SK-N-SH treated with all-trans-retinoic acid at 6 μM for 48 hours (cell line): ENCODE results near the gene EFNB1.

Source experiments
- ATAC-seq: fragments of 200-7000 bp; cut with Tn5 transposase; 3 replicates; pipeline ENCODE4 v1.9.1; 2020; ENCODE audit warnings: mild to moderate bottlenecking, moderate library complexity
- ARNTL ChIP-seq: fragments of 450-650 bp; formaldehyde crosslinking; IDR thresholded peaks from 2 replicates; pipeline ENCODE4 v1.5.0; 2020; ENCODE audit warnings: low read depth, mild to moderate bottlenecking, moderate library complexity, borderline replicate concordance
- BACH2 ChIP-seq: fragments of 250-450 bp; sonication (Bioruptor Pico); IDR thresholded peaks from 2 replicates; pipeline ENCODE4 v1.9.0; 2021; ENCODE audit warnings: mild to moderate bottlenecking, borderline replicate concordance
- CSDC2 ChIP-seq: fragments of 250-450 bp; sonication (Bioruptor Pico); IDR thresholded peaks from 2 replicates; pipeline ENCODE4 v1.5.0; 2020; ENCODE audit warnings: mild to moderate bottlenecking, moderate library complexity
- CSRNP3 ChIP-seq: fragments of 250-450 bp; sonication (Bioruptor Pico); IDR thresholded peaks from 2 replicates; pipeline ENCODE4 v1.5.1; 2021; ENCODE audit warnings: mild to moderate bottlenecking, moderate library complexity
- ESRRG ChIP-seq: fragments of 250-450 bp; sonication (Bioruptor Pico); IDR thresholded peaks from 2 replicates; pipeline ENCODE4 v1.6.1; 2021; ENCODE audit warnings: mild to moderate bottlenecking
- GLIS3 ChIP-seq: fragments of 250-450 bp; sonication (Bioruptor Pico); IDR thresholded peaks from 2 replicates; pipeline ENCODE4 v1.5.0; 2020; ENCODE audit warnings: mild to moderate bottlenecking, moderate library complexity
- ISL1 ChIP-seq: fragments of 250-450 bp; sonication (Bioruptor Pico); IDR thresholded peaks from 2 replicates; pipeline ENCODE4 v2.1.2; 2022; ENCODE audit warnings: mild to moderate bottlenecking, moderate library complexity
- OSR1 ChIP-seq: fragments of 250-450 bp; sonication (Bioruptor Pico); IDR thresholded peaks from 2 replicates; pipeline ENCODE4 v1.8.0; 2022; ENCODE audit warnings: moderate library complexity, mild to moderate bottlenecking, inconsistent platforms
- POU6F1 ChIP-seq: fragments of 250-450 bp; sonication (Bioruptor Pico); IDR thresholded peaks from 2 replicates; pipeline ENCODE4 v1.8.0; 2021; ENCODE audit warnings: low read depth, mild to moderate bottlenecking, moderate library complexity, borderline replicate concordance
- PPARA ChIP-seq: fragments of 250-450 bp; sonication (Bioruptor Pico); IDR thresholded peaks from 2 replicates; pipeline ENCODE4 v1.5.0; 2020; ENCODE audit warnings: mild to moderate bottlenecking, borderline replicate concordance
- RARB ChIP-seq: fragments of 250-450 bp; sonication (Bioruptor Pico); IDR thresholded peaks from 2 replicates; pipeline ENCODE4 v1.8.0; 2021; ENCODE audit warnings: mild to moderate bottlenecking, moderate library complexity
- SNAI2 ChIP-seq: fragments of 250-450 bp; sonication (Bioruptor Pico); IDR thresholded peaks from 2 replicates; pipeline ENCODE4 v1.5.0; 2020; ENCODE audit warnings: mild to moderate bottlenecking, moderate library complexity
- TCF4 ChIP-seq: fragments of 250-450 bp; sonication (Bioruptor Pico); IDR thresholded peaks from 2 replicates; pipeline ENCODE4 v1.8.0; 2021; ENCODE audit warnings: mild to moderate bottlenecking, moderate library complexity, borderline replicate concordance
- TOX ChIP-seq: fragments of 250-450 bp; sonication (Bioruptor Pico); IDR thresholded peaks from 2 replicates; pipeline ENCODE4 v1.8.0; 2021; ENCODE audit warnings: mild to moderate bottlenecking, moderate library complexity, borderline replicate concordance
- TSHZ2 ChIP-seq: fragments of 250-450 bp; sonication (Bioruptor Pico); IDR thresholded peaks from 2 replicates; pipeline ENCODE4 v1.5.0; 2020; ENCODE audit warnings: mild to moderate bottlenecking, moderate library complexity
- ZC3H10 ChIP-seq: fragments of 250-450 bp; sonication (Bioruptor Pico); IDR thresholded peaks from 2 replicates; pipeline ENCODE4 v1.5.1; 2021; ENCODE audit warnings: mild to moderate bottlenecking, moderate library complexity
- ZFP3 ChIP-seq: fragments of 250-450 bp; sonication (Bioruptor Pico); IDR thresholded peaks from 2 replicates; pipeline ENCODE4 v1.5.0; 2020; ENCODE audit warnings: mild to moderate bottlenecking, moderate library complexity
- ZFP30 ChIP-seq: fragments of 450-650 bp; formaldehyde crosslinking; IDR thresholded peaks from 2 replicates; pipeline ENCODE4 v1.5.0; 2022; ENCODE audit warnings: mild to moderate bottlenecking, moderate library complexity
- ZNF565 ChIP-seq: fragments of 450-650 bp; formaldehyde crosslinking; conservative IDR thresholded peaks from 2 replicates; pipeline ENCODE4 v1.5.0; 2020; ENCODE audit warnings: low read depth, mild to moderate bottlenecking, moderate library complexity
- ZNF8 ChIP-seq: fragments of 450-650 bp; formaldehyde crosslinking; IDR thresholded peaks from 2 replicates; pipeline ENCODE4 v1.5.0; 2020; ENCODE audit warnings: mild to moderate bottlenecking, moderate library complexity
- TF ChIP-seq, protein P1 (sequence below): fragments of 250-450 bp; sonication (Bioruptor Pico); IDR thresholded peaks from 2 replicates; pipeline ENCODE4 v1.8.0; 2020; ENCODE audit warnings: mild to moderate bottlenecking, moderate library complexity, borderline replicate concordance
- TF ChIP-seq, protein P2 (sequence below): fragments of 250-450 bp; sonication (Bioruptor Pico); IDR thresholded peaks from 2 replicates; pipeline ENCODE4 v1.5.1; 2020; ENCODE audit warnings: low read depth, mild to moderate bottlenecking, moderate library complexity

EFNB1 gene

DNA sequence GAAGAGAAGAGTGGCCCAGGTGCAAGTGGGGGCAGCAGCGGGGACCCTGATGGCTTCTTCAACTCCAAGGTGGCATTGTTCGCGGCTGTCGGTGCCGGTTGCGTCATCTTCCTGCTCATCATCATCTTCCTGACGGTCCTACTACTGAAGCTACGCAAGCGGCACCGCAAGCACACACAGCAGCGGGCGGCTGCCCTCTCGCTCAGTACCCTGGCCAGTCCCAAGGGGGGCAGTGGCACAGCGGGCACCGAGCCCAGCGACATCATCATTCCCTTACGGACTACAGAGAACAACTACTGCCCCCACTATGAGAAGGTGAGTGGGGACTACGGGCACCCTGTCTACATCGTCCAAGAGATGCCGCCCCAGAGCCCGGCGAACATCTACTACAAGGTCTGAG, 11.4 kb downstream of the EFNB1 start:
- no peak for TF ChIP-seq GLIS3 (CRISPR knock-in tag)
- TF ChIP-seq ZFP30 (CRISPR knock-in tag): no peak
- TF ChIP-seq ARNTL: no peak
- TF ChIP-seq ZC3H10 (CRISPR knock-in tag): no peak
- TF ChIP-seq TCF4 (CRISPR knock-in tag): no peak
- TF ChIP-seq TSHZ2 (CRISPR knock-in tag): no peak
- no peak for TF ChIP-seq BACH2 (CRISPR knock-in tag)
- TF ChIP-seq ESRRG: no peak
- TF ChIP-seq CSDC2 (CRISPR knock-in tag): no peak
- TF ChIP-seq RARB (CRISPR knock-in tag): no peak
- TF ChIP-seq OSR1: no peak
- no peak for TF ChIP-seq PPARA (CRISPR knock-in tag)
- no peak for TF ChIP-seq CSRNP3 (CRISPR knock-in tag)
- no peak for TF ChIP-seq ZFP3
- TF ChIP-seq, protein P1, sequence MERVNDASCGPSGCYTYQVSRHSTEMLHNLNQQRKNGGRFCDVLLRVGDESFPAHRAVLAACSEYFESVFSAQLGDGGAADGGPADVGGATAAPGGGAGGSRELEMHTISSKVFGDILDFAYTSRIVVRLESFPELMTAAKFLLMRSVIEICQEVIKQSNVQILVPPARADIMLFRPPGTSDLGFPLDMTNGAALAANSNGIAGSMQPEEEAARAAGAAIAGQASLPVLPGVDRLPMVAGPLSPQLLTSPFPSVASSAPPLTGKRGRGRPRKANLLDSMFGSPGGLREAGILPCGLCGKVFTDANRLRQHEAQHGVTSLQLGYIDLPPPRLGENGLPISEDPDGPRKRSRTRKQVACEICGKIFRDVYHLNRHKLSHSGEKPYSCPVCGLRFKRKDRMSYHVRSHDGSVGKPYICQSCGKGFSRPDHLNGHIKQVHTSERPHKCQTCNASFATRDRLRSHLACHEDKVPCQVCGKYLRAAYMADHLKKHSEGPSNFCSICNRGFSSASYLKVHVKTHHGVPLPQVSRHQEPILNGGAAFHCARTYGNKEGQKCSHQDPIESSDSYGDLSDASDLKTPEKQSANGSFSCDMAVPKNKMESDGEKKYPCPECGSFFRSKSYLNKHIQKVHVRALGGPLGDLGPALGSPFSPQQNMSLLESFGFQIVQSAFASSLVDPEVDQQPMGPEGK (CRISPR knock-in tag): no peak
- TF ChIP-seq SNAI2: no peak
- TF ChIP-seq, protein P2, sequence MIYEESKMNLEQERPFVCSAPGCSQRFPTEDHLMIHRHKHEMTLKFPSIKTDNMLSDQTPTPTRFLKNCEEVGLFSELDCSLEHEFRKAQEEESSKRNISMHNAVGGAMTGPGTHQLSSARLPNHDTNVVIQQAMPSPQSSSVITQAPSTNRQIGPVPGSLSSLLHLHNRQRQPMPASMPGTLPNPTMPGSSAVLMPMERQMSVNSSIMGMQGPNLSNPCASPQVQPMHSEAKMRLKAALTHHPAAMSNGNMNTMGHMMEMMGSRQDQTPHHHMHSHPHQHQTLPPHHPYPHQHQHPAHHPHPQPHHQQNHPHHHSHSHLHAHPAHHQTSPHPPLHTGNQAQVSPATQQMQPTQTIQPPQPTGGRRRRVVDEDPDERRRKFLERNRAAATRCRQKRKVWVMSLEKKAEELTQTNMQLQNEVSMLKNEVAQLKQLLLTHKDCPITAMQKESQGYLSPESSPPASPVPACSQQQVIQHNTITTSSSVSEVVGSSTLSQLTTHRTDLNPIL: no peak
- TF ChIP-seq TOX: no peak
- ATAC-seq: no peak

- ATAC-seq: no peak
These were observed 12.6 kb downstream of the EFNB1 start for GRCh38 chrX:68841251-68842049.

More at GRCh38 chrX:68841251-68842049, 12.6 kb downstream of the EFNB1 start:
- no peak for TF ChIP-seq RARB (CRISPR knock-in tag)
- no peak for TF ChIP-seq ZNF565 (CRISPR knock-in tag)
- no peak for TF ChIP-seq ISL1
- no peak for TF ChIP-seq PPARA (CRISPR knock-in tag)
- TF ChIP-seq, protein P1 (CRISPR knock-in tag): no peak
- TF ChIP-seq POU6F1 (CRISPR knock-in tag): no peak
- TF ChIP-seq TOX: no peak
- TF ChIP-seq TCF4 (CRISPR knock-in tag): no peak
- TF ChIP-seq ZNF8 (CRISPR knock-in tag): no peak
- no peak for TF ChIP-seq ZC3H10 (CRISPR knock-in tag)
- TF ChIP-seq, protein P2: no peak
- TF ChIP-seq OSR1: no peak
- TF ChIP-seq GLIS3 (CRISPR knock-in tag): no peak
- no peak for TF ChIP-seq ESRRG
